Pancreas (tissue), 10 donors: ENCODE data around the gene IFNAR1. TPM values are rescaled to one million over a fixed set of nuclear protein-coding genes. Genes with fewer than 3 reads are reported as not detected.
A peak's percentile ranks its signal among the peaks of the same experiment; 100 is the strongest.

Experiments used
- ATAC-seq, 4 donors: fragments of 200-7000 bp; cut with Tn5 transposase; one replicate each; pipeline versions ENCODE4 v1.8.0 to v1.9.1; 2020; ENCODE audit warnings: mild to moderate bottlenecking in 4 of 4, moderate library complexity in 4 of 4
- DNase-seq, 6 donors: peaks; one replicate each; pipeline ENCODE4 v3.0.0-alpha.2; 2020
- FAIRE-seq: peaks from 2 replicates; lab custom pipeline; 2012; peaks lifted over from hg19 to GRCh38; lab: Jason Lieb, UNC
- H3K27ac ChIP-seq, 4 donors: fragments of 200-600 bp; sonication (generic); 1 replicate in 3 of 4; 2 replicates in 1 of 4; pipeline versions ENCODE4 v1.5.0 to v1.8.0; 2020
- H3K27me3 ChIP-seq, 4 donors: fragments of 200-600 bp; one replicate each; pipeline ENCODE4 v1.8.0; 2021
- H3K36me3 ChIP-seq, 3 donors: fragments of 200-600 bp; sonication (generic) in 1 of 3; one replicate each; pipeline versions ENCODE4 v1.5.0 to v1.8.0; 2020 to 2021
- H3K4me1 ChIP-seq, 3 donors: fragments of 200-600 bp; one replicate each; pipeline ENCODE4 v1.8.0; 2021
- H3K4me3 ChIP-seq, 4 donors: fragments of 200-600 bp; sonication (generic) in 2 of 4; one replicate each; pipeline versions ENCODE4 v1.5.0 to v1.8.0; 2020 to 2021
- H3K9me3 ChIP-seq, 4 donors: fragments of 200-600 bp; one replicate each; pipeline ENCODE4 v1.8.0; 2021
- CTCF ChIP-seq, 4 donors: fragments of 200-600 bp; sonication (generic) in 3 of 4; IDR thresholded peaks; one replicate each; pipeline versions ENCODE4 v1.5.0 to v1.8.0; 2021; ENCODE audit warnings: antibody characterized with exemption in 4 of 4
- WGBS, 2 donors: extraction: QIAGEN DNeasy Blood & Tissue Kit; methylation state at CpG; one replicate each; pipeline ENCODE4 v1.1.7; 2013; 5-methylcytosine and 5-hydroxymethylcytosine counted together
- intact Hi-C, 3 donors: fragments of 100-400 bp; cut with DNase I; formaldehyde crosslinking; loops; one replicate each; pipeline versions ENCODE4 v1.11.1 to v1.14.2; 2022
- polyA plus RNA-seq, 2 donors: library from polyadenylated mRNA; stranded (reverse); fragments of 200-250 nt; gene quantifications; one replicate each; pipeline ENCODE4 v1.2.3, GENCODE V29; 2013
- total RNA-seq, 6 donors: library from RNA; stranded (reverse); fragmentation: NEBNext Ultra II Directional in 4 of 6; extraction: Animal tissue kit (Norgen Biotek cat#: 25700) in 4 of 6; gene quantifications; one replicate each; pipeline versions ENCODE4 v1.2.1 to v1.2.4, GENCODE V29; 2021 to 2023
- donor health status: healthy with polysubstance abuse.
- donor health status: DM: no; HTN: no; CAD: no; lungs with moderate emphysema.
- donor health status: DM: no; HTN: no; CAD: no.
- donor health status: control.
- donor health status: control.
- donor health status: Bipolar disorder and iron deficiency.
- donor health status: DM: yes; HTN: yes; CAD: no.
- donor health status: DM: no; HTN: no; CAD: no.
- donor health status: DM: no; HTN: no; CAD: no.
- donor health status: DM: yes; HTN: yes; CAD: no.

IFNAR1 gene
- total and polyA plus RNA-seq, 8 donors = 7.5 to 48.5 (median 23.1) TPM

DNA sequence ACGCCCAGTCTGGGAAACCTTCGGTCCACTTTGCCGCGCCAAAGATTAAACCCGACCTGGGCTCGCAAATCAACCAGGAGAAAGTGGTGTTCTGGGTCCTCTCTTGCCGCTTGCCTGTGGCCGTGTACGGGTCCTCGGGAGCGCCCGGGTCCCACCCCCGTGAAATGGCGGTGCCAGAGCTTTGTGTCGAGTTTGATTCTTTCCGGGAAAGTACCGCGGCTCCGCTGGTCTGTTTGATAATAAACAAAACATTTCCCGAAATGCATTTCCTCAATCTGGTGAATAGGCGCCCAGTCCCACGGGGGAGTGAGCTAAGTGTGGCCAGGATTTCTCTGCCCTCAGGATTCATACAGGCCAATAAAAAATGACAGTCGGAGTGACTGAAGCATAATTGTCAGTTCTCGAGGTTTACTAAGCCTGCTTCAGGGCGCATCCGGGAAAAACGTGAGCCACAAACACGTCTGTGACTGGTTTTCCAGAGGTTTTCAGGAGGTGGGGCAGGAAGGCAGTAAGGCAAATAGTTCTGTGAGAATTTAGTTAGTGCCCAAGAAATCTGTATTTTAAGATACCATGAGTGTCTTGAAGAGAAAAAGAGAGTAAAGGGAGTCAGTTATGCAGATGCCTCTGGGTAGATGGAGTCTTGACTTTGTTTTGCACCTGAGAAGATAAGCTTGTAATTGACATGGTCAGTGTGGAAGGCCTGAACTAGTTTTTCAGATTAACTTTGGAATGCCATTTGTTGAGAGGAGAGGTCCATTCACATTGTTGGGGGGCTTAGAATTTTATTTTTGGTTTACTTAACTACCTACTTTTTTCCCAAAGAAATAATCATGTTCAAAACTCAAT, 675 bp downstream of the IFNAR1 start:
- DNase-seq (peak; percentile 73 to 85 (median 78)), ATAC-seq (peak; percentile 63 to 82 (median 70)), FAIRE-seq (no peak)
- no peaks in the 10 kb centered on the region for H3K36me3 ChIP-seq
- peaks cover 0 to 28% (median 15%) of the 10 kb centered on the region in 3 donors for H3K4me1 ChIP-seq
- peak overlapping the region; percentile 47 to 96 (median 90) for H3K4me3 ChIP-seq
- H3K27me3 ChIP-seq = no peaks in the 10 kb centered on the region
- 0 to 2% methylated on average over 28 of the region's 28 CpGs for WGBS, 2 donors
- no peaks in the 10 kb centered on the region for H3K9me3 ChIP-seq
- H3K27ac ChIP-seq = peak overlapping the region; percentile 94 to 100 (median 98)
- intact Hi-C loops = no loop called here
- TF ChIP-seq CTCF (IDR thresholded peaks at IDR 0.05) = no peak

DNA sequence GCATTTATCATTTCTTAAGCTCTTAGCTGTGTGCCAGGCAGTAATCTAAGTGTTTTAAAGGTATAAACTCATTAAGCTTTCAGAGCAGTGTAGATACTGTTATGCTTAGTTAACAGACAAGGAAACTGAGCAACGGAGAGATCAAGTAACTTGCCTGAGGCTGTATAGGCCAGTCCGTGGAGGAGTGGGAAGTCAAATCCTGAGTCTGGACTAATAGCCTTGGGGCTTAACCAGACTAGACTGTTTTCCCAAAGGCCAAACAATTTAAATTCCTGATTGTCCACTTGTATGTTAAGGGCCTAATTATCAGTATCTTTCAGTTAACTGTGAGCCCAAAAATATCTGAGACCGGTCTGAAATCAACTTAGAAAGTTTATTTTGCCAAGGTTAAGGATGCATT, 2.6 kb downstream of the IFNAR1 start:
- H3K27ac ChIP-seq = no peak overlapping the region
- 76 to 84% methylated on average over 3 of the region's 3 CpGs for WGBS, 2 donors

GRCh38 chr21:33327792-33328433, 3.1 kb downstream of the IFNAR1 start:
- DNase-seq = no peak
- no peaks in the 10 kb centered on the region for H3K27me3 ChIP-seq
- WGBS, 2 donors = 91 to 92% methylated on average over 7 of the region's 7 CpGs
- no peak for TF ChIP-seq CTCF (IDR thresholded peaks at IDR 0.05)
- peaks cover 0 to 7% (median 0%) of the 10 kb centered on the region in 3 donors for H3K36me3 ChIP-seq
- FAIRE-seq = no peak
- no peak overlapping the region for H3K27ac ChIP-seq
- intact Hi-C loops = no loop called here
- no peak for ATAC-seq
- H3K9me3 ChIP-seq = no peaks in the 10 kb centered on the region
- no peak overlapping the region for H3K4me3 ChIP-seq
- H3K4me1 ChIP-seq = peaks cover 0 to 28% (median 15%) of the 10 kb centered on the region in 3 donors

More for the DNA sequence above, 2.6 kb downstream of the IFNAR1 start:
- intact Hi-C loops = no loop called here
- peaks cover 0 to 28% (median 15%) of the 10 kb centered on the region in 3 donors for H3K4me1 ChIP-seq
- TF ChIP-seq CTCF (IDR thresholded peaks at IDR 0.05) = no peak
- H3K4me3 ChIP-seq = no peak overlapping the region
- no peak for DNase-seq
- ATAC-seq = no peak
- H3K27me3 ChIP-seq = no peaks in the 10 kb centered on the region
- no peaks in the 10 kb centered on the region for H3K9me3 ChIP-seq
- peaks cover 0 to 7% (median 0%) of the 10 kb centered on the region in 3 donors for H3K36me3 ChIP-seq
- FAIRE-seq = no peak

DNA sequence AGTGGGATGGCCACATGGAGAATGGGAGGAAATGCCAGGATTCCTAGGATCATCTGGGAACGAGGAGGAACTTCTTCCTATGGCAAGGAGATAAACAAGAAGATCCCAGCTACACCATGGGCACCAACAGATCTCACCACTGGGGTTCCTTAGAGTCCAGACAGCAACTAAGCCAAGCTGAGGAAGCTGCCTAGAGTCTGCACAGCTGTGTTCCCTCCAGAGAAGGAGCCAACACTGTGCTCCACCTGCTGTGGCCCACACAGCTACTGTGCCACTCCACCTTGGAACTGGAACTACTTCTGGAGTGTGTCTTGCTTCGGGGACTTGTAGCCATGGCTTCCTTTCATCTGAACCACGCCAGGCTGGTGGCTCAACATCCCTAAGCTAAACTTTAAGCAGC, 6.0 kb downstream of the IFNAR1 start:
- WGBS, 2 donors = 95 to 96% methylated on average over 3 of the region's 3 CpGs
- FAIRE-seq (no peak), DNase-seq (no peak), ATAC-seq (no peak)
- H3K27ac ChIP-seq = no peak overlapping the region
- no peaks in the 10 kb centered on the region for H3K9me3 ChIP-seq
- H3K4me3 ChIP-seq = no peak overlapping the region
- H3K27me3 ChIP-seq = no peaks in the 10 kb centered on the region
- H3K4me1 ChIP-seq = peaks cover 0 to 28% (median 15%) of the 10 kb centered on the region in 3 donors
- no peak for TF ChIP-seq CTCF (IDR thresholded peaks at IDR 0.05)
- intact Hi-C loops = no loop called here
- peaks cover 0 to 7% (median 0%) of the 10 kb centered on the region in 3 donors for H3K36me3 ChIP-seq
